HG03432 (cell line): ENCODE data around the gene CELA2A.
"Not testable (repeated sequence)": the region's sequence is repeated elsewhere in the genome, so short reads cannot be mapped to it uniquely, and the experiment has no call there.

ENCODE experiments used
- ATAC-seq: cut with Tn5 transposase; IDR thresholded peaks from one replicate; pipeline ENCODE4 v1.9.1; 2021; ENCODE audit warnings: mild to moderate bottlenecking, moderate library complexity; ENCODE audit not compliant: unreplicated experiment

The CELA2A gene

GRCh38 chr1:15424981-15425380 lies 31.6 kb upstream of the CELA2A start:
- ATAC-seq = no peak

GRCh38 chr1:15425521-15425920 lies 31.0 kb upstream of the CELA2A start:
- no peak for ATAC-seq

GRCh38 chr1:15425958-15426357 lies 30.6 kb upstream of the CELA2A start:
- no peak for ATAC-seq

- no peak for ATAC-seq
Measured at GRCh38 chr1:15426492-15427279, 29.8 kb upstream of the CELA2A start.

GRCh38 chr1:15427280-15427666 lies 29.3 kb upstream of the CELA2A start:
- no peak for ATAC-seq

DNA sequence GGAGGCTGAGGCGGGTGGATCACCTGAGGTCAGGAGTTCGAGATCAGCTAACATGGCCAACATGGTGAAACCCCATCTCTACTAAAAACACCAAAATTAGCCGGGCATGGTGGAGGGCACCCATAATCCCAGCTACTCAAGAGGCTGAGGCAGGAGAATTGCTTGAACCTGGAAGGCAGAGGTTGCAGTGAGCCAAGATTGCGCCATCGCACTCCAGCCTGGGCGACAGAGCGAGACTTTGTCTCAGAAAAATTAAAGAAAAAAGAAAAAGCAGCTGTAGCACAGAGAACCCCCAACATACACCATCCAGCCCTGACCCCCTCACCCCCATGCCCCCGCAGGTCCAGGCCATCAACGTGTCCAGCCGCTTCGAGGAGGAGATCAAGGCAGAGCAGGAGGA lies 28.3 kb upstream of the CELA2A start:
- ATAC-seq = not testable (repeated sequence)

DNA sequence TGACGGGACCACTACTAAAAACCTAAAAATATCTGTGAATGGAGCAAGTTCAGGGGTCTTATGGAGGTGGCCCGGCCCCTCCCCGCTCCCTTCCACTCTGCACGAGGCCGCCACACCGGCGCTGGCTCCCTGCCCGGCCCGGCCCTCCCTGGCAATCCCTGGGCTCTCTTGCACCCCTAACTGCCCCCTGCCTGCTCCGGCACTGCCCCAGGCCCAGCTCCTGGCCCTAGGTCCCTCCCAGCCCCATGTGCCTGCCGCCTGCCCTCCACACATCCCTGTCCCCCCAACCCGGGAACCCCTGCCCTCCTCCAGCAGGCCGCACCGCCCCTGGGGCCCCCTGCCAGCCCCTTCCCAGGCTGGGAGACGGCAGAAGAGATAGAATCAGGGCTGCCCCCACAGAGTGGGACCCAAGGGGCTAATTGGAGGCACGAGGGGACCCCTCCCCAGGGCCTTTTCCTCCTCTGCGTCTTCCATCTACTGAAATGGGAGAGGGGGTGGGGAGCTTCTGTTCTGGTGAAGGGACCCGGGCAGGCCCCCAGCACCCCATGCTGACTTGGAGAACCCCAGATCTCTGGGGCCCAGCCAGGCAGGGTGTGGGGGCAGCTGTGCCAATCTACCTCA lies 27.6 kb upstream of the CELA2A start:
- no peak for ATAC-seq

GRCh38 chr1:15429701-15430149 lies 26.8 kb upstream of the CELA2A start:
- no peak for ATAC-seq

DNA sequence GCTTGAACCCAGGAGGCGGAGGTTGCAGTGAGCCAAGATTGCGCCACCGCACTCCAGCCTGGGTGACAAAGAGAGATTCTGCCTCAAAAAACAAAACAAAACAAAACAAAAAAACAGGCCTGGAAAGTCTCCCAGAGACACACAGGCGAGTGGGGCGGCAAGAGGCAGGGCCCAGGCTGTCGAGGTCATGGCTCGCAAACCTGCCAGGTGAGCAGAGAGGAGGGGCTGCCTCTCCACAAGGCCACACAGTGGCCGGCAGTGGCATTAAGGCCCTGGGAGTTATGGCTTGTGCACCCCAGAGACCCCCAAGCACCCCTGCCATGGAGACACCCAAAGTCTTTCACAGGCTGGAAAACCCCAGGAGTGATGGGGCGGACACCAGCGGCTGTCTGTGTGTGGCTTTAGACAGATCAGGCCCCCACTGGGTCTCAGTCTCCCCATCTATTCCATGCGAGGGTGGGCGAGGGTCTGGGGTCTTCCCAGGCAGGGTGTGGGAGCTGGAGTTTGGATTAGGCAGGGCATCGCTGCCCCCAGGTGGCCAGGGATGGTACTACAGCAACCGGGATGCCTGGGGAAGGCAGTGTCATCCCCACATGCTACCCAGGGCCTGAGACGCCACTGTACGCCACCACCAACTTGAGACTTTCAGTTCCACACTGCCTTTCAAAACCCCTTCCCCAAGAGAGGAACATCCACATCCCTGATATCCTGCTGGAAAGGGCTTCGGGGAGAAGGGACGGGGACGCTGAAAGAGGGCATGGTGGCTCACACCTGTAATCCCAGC lies 25.6 kb upstream of the CELA2A start:
- ATAC-seq = no peak

- no peak for ATAC-seq
Measured at GRCh38 chr1:15431571-15431948, 25.0 kb upstream of the CELA2A start.

GRCh38 chr1:15432324-15432723 lies 24.2 kb upstream of the CELA2A start:
- ATAC-seq = no peak

- no peak for ATAC-seq
Measured at GRCh38 chr1:15433471-15433870, 23.1 kb upstream of the CELA2A start.

GRCh38 chr1:15434739-15435138 lies 21.8 kb upstream of the CELA2A start:
- not testable (repeated sequence) for ATAC-seq

GRCh38 chr1:15435239-15436077 lies 21.1 kb upstream of the CELA2A start:
- ATAC-seq = no peak

GRCh38 chr1:15436881-15437442 lies 19.6 kb upstream of the CELA2A start:
- no peak for ATAC-seq

DNA sequence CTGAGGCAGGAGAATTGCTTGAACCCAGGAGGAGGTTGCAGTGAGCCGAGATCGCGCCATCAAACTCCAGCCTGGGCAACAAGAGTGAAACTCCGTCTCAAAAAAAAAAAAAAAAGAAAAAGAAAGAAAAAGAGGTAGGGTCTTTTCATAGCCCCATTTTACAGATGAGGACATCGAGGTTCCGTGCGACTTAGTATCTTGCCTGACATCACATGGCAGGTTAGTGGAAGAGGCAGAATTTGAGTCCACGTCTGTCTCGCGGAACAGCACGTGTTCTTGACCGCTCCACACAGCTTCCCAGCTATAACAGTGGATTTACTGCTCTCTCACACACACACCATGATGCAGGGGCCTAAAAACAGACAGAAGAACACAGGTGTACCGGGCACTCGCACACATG lies 17.2 kb upstream of the CELA2A start:
- ATAC-seq = no peak

- no peak for ATAC-seq
Measured at GRCh38 chr1:15440357-15440756, 16.2 kb upstream of the CELA2A start.

DNA sequence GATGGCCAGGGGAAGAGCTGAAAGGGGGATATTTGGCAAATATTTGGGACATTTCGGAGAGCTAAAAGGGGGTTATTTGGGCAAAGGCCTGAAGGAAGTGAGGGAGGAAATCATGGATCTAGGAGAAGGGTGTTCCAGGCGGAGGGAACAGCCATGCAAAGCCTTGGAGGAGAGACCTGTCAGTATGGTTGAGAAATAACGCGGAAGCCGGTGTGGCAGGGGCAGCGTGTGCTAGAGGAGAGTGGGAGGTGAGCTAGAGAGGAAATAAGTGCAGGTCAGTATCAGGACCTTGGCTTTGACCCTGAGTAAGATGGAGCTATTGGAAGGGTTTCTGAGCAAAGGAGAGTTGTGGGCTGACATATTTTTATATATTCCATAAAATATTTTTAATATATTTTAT lies 15.3 kb upstream of the CELA2A start:
- no peak for ATAC-seq

- no peak for ATAC-seq
Measured at GRCh38 chr1:15442119-15442518, 14.4 kb upstream of the CELA2A start.

DNA sequence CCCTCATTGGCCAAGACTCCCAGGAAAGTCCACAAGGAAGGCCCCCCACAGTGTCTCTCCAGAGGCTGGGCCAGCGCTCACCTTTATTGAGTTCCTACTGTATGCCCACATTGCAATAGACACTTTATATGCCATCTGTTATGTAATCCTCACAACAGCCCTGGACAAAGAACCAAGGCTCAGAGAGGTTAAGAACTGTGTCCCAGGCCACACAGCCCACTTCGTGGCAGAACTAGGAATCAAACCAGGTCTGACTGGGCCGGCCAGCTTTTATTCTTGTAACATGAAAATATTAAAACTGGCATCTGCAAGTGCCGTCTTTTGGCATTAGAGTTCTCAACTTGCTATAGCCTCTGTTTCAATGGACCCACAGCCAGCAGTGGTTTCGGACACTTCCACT lies 13.8 kb upstream of the CELA2A start:
- no peak for ATAC-seq

GRCh38 chr1:15443281-15443680 lies 13.3 kb upstream of the CELA2A start:
- ATAC-seq = no peak
